ENCODE data around the gene RGS9BP. TPM values are rescaled to one million over a fixed set of nuclear protein-coding genes. Genes with fewer than 3 reads are reported as not detected.
A peak's percentile ranks its signal among the peaks of the same experiment; 100 is the strongest.

Gene RGS9BP
- polyA plus RNA-seq, 3 donors = 0.03 TPM; not detected in 2

DNA sequence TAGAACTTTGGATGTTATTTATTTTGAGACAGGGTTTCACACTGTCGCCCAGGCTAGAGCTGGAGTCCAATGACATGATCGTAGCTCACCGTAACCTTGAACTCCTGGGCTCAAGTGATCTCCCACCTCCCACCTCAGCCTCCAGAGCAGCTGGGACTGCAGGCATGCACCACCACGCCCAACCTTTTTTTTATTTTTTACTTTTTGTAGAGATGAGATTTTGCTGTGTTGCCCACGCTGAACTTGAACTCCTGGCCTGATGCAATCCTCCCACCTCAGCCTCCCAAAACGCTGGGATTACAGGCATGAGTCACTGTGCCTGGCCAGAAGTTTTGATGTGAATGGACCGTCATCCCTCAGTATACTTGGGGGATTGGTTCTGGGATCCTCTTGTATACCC, 14.3 kb upstream of the RGS9BP start:
- Mint-ChIP-seq H3K27ac (peak overlapping the region in 1 of 7 donors; percentile 31), H3K4me3 (no peak overlapping the region), H3K27me3 (ENCODE audit: low read depth in 3 of 3) (peaks cover 0 to 3% (median 0%) of the 10 kb centered on the region in 3 donors), H3K4me1 (peaks cover 16% of the 10 kb centered on the region), H3K9me3 (peaks cover 0 to 3% (median 0%) of the 10 kb centered on the region in 7 donors), H3K36me3 (peaks cover 23 to 42% of the 10 kb centered on the region in 2 donors)
- H3K36me3 ChIP-seq (replicated peaks in 1 of 2; ENCODE audit: control insufficient read depth in 1 of 2, insufficient read depth in 2 of 2, low read length in 2 of 2) = peaks cover 28 to 29% of the 10 kb centered on the region in 2 donors
- TF ChIP-seq, protein P1, sequence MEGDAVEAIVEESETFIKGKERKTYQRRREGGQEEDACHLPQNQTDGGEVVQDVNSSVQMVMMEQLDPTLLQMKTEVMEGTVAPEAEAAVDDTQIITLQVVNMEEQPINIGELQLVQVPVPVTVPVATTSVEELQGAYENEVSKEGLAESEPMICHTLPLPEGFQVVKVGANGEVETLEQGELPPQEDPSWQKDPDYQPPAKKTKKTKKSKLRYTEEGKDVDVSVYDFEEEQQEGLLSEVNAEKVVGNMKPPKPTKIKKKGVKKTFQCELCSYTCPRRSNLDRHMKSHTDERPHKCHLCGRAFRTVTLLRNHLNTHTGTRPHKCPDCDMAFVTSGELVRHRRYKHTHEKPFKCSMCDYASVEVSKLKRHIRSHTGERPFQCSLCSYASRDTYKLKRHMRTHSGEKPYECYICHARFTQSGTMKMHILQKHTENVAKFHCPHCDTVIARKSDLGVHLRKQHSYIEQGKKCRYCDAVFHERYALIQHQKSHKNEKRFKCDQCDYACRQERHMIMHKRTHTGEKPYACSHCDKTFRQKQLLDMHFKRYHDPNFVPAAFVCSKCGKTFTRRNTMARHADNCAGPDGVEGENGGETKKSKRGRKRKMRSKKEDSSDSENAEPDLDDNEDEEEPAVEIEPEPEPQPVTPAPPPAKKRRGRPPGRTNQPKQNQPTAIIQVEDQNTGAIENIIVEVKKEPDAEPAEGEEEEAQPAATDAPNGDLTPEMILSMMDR (IDR thresholded peaks at IDR 0.05) = no peak
- peaks cover 61% of the 10 kb centered on the region for H3K79me2 ChIP-seq (ENCODE audit: insufficient read depth, low read length)
- H3K4me1 ChIP-seq (ENCODE audit: control insufficient read depth in 1 of 2, insufficient read depth in 2 of 2, low read length in 2 of 2) = peaks cover 11 to 20% of the 10 kb centered on the region in 2 donors
- H3K27me3 ChIP-seq (ENCODE audit: control insufficient read depth in 2 of 2, insufficient read depth in 2 of 2, low read length in 2 of 2) = no peaks in the 10 kb centered on the region
- H4K20me1 ChIP-seq (ENCODE audit: insufficient read depth, low read length) = peaks cover 44% of the 10 kb centered on the region
- peak overlapping the region in 1 of 2 donors; percentile 58 for H3K27ac ChIP-seq (ENCODE audit: low read depth in 1 of 2, low read length in 2 of 2)
- intact Hi-C loops (cut with micrococcal nuclease) = no loop called here
- H2AFZ ChIP-seq (ENCODE audit: insufficient read depth, low read depth, low read length, poor library complexity, severe bottlenecking) = no peak overlapping the region
- no peak for DNase-seq
- H3K9ac ChIP-seq (ENCODE audit: insufficient read depth, low read length, poor library complexity, severe bottlenecking) = no peak overlapping the region
- no peak overlapping the region for H3K4me2 ChIP-seq (replicated peaks; ENCODE audit: extremely low read depth, low read length, poor library complexity, severe bottlenecking)
- H3K4me3 ChIP-seq (replicated peaks in 1 of 3; ENCODE audit: low read depth in 2 of 3, low read length in 3 of 3) = no peak overlapping the region
- 100% methylated on average over 2 of the region's 7 CpGs for WGBS (ENCODE audit: insufficient coverage)
- no peaks in the 10 kb centered on the region for H3K9me3 ChIP-seq (replicated peaks in 1 of 2; ENCODE audit: control insufficient read depth in 1 of 2, insufficient read depth in 1 of 2, low read length in 2 of 2)

DNA sequence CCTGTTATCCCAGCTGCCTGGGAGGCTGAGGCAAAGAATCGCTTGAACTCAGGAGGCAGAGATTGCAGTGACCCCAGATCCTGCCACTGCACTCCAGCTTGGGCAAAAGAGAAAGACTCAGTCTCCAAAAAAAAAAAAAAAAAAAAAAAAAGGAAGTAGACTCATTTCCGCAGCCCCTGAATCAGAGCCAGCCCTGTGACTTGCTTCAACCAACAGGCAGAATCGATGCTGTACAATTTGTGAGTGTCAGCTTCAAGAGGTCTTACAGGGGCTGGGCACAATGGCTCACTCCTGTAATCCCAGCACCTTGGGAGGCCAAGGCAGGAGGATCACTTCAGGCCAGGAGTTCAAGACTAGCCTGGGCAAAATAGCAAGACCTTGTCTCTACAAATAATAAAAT, 13.5 kb upstream of the RGS9BP start:
- peaks cover 16% of the 10 kb centered on the region for H3K4me1 Mint-ChIP-seq
- intact Hi-C loops (cut with micrococcal nuclease) = no loop called here
- peak; percentile 52 to 77 (median 71) for DNase-seq
- H3K36me3 ChIP-seq (replicated peaks in 1 of 2; ENCODE audit: control insufficient read depth in 1 of 2, insufficient read depth in 2 of 2, low read length in 2 of 2) = peaks cover 21 to 31% of the 10 kb centered on the region in 2 donors
- H3K36me3 Mint-ChIP-seq = peaks cover 22 to 42% of the 10 kb centered on the region in 2 donors
- peaks cover 11 to 20% of the 10 kb centered on the region in 2 donors for H3K4me1 ChIP-seq (ENCODE audit: control insufficient read depth in 1 of 2, insufficient read depth in 2 of 2, low read length in 2 of 2)
- no peaks in the 10 kb centered on the region for H3K9me3 ChIP-seq (replicated peaks in 1 of 2; ENCODE audit: control insufficient read depth in 1 of 2, insufficient read depth in 1 of 2, low read length in 2 of 2)
- peak overlapping the region; percentile 29 for H3K4me2 ChIP-seq (replicated peaks; ENCODE audit: extremely low read depth, low read length, poor library complexity, severe bottlenecking)
- H3K27me3 Mint-ChIP-seq (ENCODE audit: low read depth in 3 of 3) = peaks cover 0 to 3% (median 0%) of the 10 kb centered on the region in 3 donors
- peaks cover 69% of the 10 kb centered on the region for H3K79me2 ChIP-seq (ENCODE audit: insufficient read depth, low read length)
- peak overlapping the region; percentile 17 to 58 for H3K27ac ChIP-seq (ENCODE audit: low read depth in 1 of 2, low read length in 2 of 2)
- H3K9ac ChIP-seq (ENCODE audit: insufficient read depth, low read length, poor library complexity, severe bottlenecking) = peak overlapping the region; percentile 6
- TF ChIP-seq, protein P1 (IDR thresholded peaks at IDR 0.05) = no peak
- H4K20me1 ChIP-seq (ENCODE audit: insufficient read depth, low read length) = peaks cover 52% of the 10 kb centered on the region
- H3K27ac Mint-ChIP-seq = peak overlapping the region in 6 of 7 donors; percentile 18 to 82 (median 74)
- WGBS (ENCODE audit: insufficient coverage) = 0% methylated on average over 1 of the region's 3 CpGs
- H3K9me3 Mint-ChIP-seq = peaks cover 0 to 3% (median 0%) of the 10 kb centered on the region in 7 donors
- no peaks in the 10 kb centered on the region for H3K27me3 ChIP-seq (ENCODE audit: control insufficient read depth in 2 of 2, insufficient read depth in 2 of 2, low read length in 2 of 2)
- H2AFZ ChIP-seq (ENCODE audit: insufficient read depth, low read depth, low read length, poor library complexity, severe bottlenecking) = peak overlapping the region; percentile 35
- no peak overlapping the region for H3K4me3 Mint-ChIP-seq
- H3K4me3 ChIP-seq (replicated peaks in 1 of 3; ENCODE audit: low read depth in 2 of 3, low read length in 3 of 3) = peak overlapping the region in 1 of 3 experiments; percentile 28
